GM08714 (cell line): ENCODE measurements around the gene CROCC2.

Source experiments
- H3K4me3 ChIP-seq: fragments of 200-500 bp; sonication (Bioruptor generic); 2 replicates; pipeline ENCODE4 v1.5.1; 2014; ENCODE audit warnings: mild to moderate bottlenecking, low read length, inconsistent platforms
- ZNF274 ChIP-seq: IDR thresholded peaks from 2 replicates; pipeline ENCODE4 v1.6.1; 2012; ENCODE audit warnings: mild to moderate bottlenecking, low read depth, low read length

Gene CROCC2

DNA sequence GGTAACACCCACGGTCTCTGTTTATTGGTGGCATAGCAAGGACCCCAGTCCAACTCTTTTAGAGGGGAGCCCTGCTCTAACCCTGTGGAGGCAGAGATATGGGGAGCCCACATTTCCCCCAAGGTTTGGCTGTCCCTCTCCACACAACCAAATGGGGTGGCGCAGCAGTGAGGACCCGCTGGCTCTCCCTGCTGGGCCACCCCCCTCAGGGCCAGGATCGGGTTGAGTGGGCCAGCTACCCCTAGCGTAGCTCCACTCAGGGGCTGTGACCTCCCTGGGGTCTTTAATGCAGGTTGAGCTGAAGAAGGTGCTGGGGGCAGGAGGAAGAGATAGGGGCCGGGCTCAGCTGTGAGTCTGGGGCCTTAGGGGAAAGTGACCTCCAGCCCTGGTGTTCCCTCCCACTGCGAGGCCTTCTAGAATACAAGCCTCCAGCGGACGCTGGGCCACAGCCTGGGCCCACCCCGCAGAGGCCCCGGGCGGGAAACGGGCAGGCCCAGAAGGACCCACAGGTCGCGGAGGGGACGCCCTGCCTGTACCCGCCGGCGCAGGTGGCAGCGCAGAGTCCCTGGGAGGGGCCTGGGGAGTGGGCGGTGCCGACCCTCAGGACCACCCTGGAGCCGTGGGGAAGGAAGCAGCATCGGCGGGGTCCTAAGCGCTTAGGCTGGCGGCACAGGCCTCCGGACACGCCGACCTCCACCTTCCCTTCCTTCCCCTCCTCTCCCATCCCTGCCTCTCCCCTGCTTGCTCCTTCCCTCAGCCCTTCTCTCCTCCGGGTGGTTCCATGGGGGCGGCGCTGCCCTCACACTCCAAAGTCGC is 9.6 kb downstream of the CROCC2 start:
- no peak for TF ChIP-seq ZNF274
- no peak overlapping the region for H3K4me3 ChIP-seq

DNA sequence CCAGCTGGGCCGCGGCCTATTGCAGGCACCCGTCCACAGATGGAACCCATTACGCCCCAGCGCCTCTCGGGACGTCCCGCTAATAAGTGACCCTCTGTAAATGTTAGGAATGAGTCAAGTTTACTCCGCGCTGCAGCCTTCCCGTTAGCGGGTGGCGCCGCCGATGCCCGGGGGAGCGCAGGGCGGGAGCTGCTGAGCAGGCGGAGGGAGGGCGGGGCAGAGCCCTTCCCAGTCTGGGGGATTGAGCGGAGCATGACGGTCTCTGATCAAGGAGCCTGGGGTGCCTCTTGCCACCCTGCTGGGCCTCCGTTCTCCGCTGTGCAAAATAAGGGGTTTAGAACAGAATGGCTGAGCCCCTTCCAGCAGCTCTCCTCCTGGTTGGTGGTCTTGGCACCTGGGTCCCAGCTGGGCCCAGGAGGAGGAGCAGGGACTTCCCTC is 10.5 kb downstream of the CROCC2 start:
- no peak for TF ChIP-seq ZNF274

DNA sequence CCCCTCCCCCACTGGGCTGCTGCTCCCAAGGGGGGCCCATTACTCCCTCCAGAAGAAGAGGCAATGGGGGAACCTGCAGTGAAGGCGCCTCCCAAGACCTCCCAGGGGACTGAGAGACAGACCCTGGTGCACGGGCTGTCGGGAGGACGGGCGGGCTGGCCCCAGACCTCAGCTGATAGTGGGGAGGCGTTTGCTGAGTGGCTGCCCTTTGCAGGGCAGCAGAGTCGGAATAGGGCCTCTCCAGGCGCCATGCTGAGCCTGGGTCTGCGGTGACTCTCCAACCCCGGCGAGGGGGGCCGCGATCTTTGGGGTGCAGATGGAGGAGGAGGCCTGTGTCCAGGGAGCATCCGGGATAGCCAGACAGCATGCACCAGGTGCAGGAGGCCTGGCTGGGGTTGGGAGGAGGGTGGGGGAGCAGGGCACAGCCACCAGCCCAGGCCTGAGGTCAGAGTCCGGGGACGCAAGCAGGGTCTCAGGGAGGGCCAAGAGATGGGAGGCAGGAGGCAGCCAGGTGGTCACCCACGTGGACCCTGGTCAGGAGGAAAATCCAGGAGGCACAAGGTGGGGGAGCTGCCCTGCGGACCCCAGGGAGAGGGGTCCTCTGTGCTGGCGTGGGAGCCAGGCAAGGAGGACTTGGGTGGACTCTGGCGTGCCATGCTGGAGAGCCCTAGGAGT is 11.0 kb downstream of the CROCC2 start:
- TF ChIP-seq ZNF274: no peak
- H3K4me3 ChIP-seq: no peak overlapping the region

More for the DNA sequence above, 10.5 kb downstream of the CROCC2 start:
- no peak overlapping the region for H3K4me3 ChIP-seq

DNA sequence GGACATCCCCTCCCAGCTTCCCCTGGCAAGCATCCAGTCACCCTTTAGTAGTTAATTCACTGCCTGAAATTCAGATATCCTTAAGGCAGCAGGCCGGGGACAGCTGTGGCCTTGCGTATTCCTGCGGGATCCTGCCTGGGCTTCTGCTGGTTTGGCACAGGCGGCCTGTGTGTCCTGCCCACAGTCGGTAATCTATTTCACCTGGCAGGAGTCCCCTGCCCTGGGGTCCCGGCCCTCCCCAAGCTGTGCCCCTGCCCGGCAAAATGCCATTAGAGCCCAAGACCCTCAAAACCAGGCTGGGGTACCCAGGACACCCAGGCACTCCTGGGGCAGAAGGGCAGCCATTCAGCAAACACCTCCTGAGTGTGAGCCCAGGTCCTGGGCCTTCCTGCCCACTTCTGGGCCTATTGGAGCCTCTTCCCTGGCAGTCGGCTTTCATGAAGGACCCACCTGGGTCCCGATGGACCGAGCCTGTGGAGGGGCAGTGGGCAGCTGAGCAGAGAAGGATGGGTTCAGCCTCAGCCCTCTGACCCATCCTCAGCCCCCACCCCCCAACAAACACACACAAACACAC is 11.6 kb downstream of the CROCC2 start:
- no peak overlapping the region for H3K4me3 ChIP-seq
- TF ChIP-seq ZNF274: no peak

DNA sequence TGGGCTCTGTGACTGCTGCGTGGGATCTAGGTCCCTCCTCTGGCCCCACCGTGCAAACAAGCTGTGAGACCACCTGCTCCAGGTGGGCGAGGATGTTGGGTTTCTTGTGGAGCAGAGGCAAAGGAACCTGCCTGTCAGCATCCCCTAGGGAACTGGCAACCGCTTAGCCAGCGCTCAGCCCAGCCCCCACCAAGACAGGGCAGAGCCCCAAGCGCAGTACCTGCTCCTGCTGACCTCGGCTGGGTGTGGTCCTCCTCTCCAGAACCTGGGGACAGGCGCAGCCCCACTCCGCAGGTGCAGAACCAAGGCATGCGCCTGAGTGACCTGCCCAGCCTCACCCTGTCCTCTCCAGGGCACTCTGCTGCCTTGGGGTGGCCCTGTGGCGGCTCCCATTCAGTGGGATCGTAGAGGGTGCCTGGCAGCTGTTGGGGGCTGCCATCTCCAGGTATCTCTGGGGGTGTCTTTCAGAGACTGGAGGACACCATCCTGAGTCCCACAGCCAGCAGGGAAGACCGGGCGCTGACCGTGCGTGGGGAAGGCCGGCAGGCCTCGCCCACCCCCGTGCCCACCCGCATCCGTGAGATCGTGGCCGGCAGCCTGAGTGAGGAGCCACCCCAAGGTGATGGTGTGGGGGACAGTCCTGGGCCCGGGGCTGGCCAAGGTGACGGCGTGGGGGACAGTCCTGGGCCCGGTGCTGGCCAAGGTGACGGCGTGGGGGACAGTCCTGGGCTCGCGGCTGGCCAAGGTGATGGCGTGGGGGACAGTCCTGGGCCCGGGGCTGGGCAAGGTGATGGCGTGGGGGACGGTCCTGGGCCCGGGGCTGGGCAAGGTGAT is 12.3 kb downstream of the CROCC2 start:
- H3K4me3 ChIP-seq: no peak overlapping the region
- TF ChIP-seq ZNF274: no peak

DNA sequence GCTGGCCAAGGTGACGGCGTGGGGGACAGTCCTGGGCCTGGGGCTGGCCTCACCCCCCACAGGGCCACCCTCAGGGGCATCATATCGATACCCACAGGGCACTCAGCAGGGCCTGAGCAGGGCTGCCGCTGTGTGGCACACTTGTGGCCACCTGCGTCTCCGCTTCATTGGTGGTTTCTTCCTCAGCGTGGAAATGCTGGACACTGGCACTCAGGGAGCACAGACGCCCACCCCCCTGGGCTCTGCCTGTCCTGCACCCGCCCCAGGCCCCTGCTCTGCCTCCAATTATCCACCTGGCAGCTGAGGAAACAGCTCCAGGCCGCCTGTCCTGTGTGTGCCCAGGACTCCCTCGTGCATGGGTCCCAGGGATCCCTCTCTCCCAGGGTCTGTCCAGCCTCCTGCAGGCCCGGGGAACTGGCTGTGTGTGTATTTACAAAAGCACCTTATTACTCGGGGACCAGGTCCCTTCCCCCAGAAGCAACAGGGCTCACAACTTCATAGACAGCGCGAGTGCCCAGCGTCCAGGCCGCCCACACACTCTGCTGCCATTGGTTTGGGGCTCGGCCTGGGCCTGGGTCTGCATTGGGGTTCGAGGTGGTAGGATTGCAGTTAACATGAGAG is 13.1 kb downstream of the CROCC2 start:
- no peak overlapping the region for H3K4me3 ChIP-seq
- TF ChIP-seq ZNF274: no peak

DNA sequence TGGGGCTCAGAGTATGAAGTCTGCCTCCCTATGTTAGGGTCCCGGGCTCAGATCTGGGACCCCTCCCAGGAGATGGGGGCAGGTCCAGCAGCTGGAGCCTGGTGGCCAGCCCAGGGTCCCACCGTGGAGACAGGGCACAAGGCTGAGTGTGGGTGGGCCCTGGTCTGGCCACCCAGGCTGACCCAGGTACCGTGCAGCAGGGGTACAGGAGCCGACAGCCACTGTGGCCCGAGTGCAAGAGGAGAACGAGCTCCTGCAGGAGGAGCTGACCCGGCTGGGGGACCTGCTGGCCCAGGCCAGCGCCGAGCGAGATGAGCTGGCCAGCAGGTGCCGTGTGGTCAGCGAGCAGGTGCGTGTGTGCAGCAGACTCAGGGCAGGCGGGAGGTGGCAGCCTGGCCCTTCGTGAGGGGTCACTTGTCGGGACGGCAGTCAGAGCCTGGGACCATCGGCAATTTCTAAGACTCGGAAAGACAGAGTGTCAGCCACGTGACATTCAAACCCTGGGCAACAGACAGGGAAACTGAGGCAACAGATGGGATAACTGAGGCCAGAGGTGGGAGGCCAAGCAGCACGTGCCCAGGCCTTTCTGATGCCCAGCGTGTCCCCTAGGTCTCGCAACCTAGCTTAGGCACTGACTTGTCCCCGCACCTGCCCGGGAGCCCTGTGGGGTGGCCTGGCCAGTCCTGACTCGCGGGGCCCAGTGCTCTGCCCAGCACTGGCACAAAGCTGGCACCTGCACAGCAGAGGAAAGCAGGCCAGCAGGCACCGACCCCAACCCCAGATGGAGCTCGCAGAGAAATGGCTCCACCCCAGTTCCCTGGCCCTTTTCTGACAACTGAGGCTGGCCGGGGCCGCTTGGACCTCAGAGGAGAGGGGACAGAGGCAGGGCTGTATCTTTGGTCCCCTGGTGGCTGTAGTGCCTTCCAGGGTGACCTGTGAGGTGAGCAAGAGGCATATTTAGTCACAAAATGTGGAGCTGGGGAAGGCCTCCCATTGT is 13.9 kb downstream of the CROCC2 start:
- H3K4me3 ChIP-seq: no peak overlapping the region

DNA sequence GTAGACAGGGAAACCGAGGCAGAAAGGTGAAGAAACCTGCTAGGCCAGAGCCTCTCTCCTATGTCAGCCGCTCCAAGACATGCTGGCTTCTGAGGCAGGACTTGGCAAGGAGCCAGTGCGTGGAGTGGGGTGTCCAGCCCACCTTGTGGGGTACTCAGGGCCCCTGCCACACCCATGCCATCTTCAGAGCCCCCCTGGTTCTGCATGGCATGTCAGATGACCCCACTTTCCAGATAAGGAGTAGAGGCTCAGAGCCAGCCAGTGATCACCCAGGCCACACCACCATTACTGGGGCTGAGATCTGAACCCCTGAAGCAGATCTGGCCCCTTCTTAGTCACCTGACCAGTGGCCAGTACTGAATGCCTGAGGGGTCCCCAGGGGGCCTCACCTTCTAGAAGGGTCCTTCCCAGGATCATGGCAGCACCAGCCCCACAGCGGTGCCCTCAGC is 14.7 kb downstream of the CROCC2 start:
- no peak for TF ChIP-seq ZNF274

More for the DNA sequence above, 13.9 kb downstream of the CROCC2 start:
- no peak for TF ChIP-seq ZNF274

DNA sequence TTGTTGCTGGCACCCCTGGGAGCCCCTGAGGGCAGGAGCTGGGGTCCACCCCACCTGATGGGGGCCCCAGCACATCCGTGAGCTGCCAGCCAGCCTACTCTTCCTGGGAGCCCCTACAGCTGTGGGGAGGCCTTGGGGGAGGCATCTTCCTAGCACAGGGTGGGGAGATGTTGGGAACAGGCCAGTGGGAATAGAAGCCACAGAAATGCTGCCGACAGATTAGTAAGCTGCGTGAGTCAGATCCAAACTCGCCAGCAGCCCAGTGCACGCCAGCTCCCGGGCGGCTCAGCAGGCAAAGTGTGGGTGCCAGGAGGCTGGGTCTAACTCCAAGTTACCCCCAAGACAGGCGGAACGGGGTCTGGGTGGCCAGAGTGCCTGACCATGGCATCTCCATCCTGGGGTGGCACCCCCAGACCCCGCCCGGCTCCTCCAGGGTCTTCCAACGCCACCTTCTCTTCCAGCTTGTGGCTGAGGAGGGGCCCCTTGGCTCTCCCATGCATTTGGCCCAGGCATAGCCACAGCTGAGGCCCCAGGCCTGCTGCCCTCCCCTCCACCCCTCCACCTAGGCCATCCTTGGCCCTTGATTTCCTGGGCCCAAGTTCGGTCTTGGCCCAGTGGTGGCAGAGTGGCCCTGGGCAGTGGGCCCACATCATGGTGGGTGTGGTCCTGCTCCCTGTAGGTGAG is 15.3 kb downstream of the CROCC2 start:
- TF ChIP-seq ZNF274: no peak
- H3K4me3 ChIP-seq: no peak overlapping the region

More for the DNA sequence above, 14.7 kb downstream of the CROCC2 start:
- H3K4me3 ChIP-seq: no peak overlapping the region

DNA sequence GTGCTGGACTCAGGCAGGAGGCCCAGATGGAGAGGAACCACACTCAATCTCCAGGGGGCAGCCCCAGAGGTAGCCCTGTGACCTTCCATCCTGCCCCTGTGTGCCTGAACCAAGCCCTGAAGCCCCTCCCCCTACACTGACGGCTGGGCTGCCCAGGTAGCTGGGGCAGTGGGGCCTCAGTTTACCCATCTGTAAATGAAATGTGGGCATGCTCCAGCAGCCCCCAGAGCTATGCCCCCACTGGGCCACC is 15.8 kb downstream of the CROCC2 start:
- no peak for TF ChIP-seq ZNF274
- H3K4me3 ChIP-seq: no peak overlapping the region

DNA sequence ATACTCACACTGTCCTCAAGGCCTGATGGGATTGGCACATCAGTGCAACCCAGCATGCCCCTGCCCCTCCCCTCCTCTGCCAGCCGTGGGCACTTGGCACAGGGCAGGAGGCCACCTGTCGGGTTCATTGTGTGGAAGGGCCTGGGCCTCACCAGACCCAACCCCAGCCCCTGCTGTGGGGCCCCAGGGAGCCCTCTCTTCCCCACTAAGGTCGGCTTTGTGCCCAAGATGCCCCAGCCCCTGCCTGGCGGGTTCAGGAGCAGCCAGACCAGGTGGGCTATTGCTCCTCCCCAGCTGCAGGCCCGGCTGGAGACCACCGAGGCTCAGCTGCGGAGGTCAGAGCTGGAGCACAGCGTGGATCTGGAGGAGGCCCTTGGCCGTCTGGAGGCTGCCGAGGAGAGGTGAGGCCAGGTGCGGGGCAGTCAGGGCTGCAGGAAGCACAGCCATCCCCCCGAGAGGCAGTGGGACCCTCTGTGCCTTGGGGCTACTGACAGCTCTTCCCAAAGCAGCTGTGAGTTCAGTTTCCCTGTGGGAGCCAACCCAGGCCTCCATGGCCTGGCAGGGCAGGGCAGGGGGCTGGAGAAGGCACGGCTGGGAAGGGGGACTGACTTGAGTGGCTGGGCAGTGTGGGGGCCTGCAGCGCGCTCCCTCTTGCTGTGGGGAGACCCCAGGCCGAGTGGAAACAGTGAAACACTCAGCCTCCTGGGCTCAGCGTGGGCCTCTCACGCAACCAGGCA is 16.3 kb downstream of the CROCC2 start:
- no peak for TF ChIP-seq ZNF274

More for the DNA sequence above, 16.3 kb downstream of the CROCC2 start:
- no peak overlapping the region for H3K4me3 ChIP-seq
